Keratinocyte (primary cell): ENCODE results near the gene SNX3.

Experiments
- EZH2 ChIP-seq: IDR thresholded peaks from one replicate; pipeline ENCODE4 v1.6.1; 2012; ENCODE audit warnings: inconsistent platforms, mild to moderate bottlenecking, low read length, moderate library complexity
- TF ChIP-seq, protein P1 (sequence below), 3 experiments: IDR thresholded peaks in 1 of 3; conservative IDR thresholded peaks in 1 of 3; optimal IDR thresholded peaks in 1 of 3; 2 replicates in 2 of 3; 3 replicates in 1 of 3; pipeline versions ENCODE3 to v1.5.1; 2011; ENCODE audit warnings: low read length in 3 of 3, mild to moderate bottlenecking in 3 of 3, moderate library complexity in 2 of 3, control low read depth in 1 of 3, inconsistent platforms in 1 of 3; ENCODE audit not compliant: insufficient read depth in 2 of 3; ENCODE audit errors: extremely low read depth in 1 of 3

DNA sequence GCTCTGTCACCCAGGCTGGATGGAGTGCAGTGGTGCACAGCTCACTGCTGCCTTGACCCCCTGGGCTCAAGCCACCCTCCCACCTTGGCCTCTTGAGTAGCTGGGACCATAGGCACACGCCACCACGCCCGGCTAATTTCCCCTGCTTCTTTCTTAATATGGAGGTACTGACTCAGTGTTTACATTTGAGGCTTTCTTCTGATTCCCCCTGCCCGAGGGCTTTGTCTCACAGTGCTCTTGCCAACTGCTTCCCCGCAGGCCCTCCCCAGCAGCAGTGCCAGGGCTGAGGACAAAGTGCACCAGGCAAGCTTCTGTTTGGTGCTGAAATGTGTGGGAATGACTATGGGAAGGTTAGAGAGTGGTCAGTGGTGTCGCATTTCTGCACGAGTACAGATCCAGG, 60.2 kb downstream of the SNX3 start:
- TF ChIP-seq, protein P1, sequence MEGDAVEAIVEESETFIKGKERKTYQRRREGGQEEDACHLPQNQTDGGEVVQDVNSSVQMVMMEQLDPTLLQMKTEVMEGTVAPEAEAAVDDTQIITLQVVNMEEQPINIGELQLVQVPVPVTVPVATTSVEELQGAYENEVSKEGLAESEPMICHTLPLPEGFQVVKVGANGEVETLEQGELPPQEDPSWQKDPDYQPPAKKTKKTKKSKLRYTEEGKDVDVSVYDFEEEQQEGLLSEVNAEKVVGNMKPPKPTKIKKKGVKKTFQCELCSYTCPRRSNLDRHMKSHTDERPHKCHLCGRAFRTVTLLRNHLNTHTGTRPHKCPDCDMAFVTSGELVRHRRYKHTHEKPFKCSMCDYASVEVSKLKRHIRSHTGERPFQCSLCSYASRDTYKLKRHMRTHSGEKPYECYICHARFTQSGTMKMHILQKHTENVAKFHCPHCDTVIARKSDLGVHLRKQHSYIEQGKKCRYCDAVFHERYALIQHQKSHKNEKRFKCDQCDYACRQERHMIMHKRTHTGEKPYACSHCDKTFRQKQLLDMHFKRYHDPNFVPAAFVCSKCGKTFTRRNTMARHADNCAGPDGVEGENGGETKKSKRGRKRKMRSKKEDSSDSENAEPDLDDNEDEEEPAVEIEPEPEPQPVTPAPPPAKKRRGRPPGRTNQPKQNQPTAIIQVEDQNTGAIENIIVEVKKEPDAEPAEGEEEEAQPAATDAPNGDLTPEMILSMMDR (optimal IDR thresholded peaks at IDR 0.05 in 1 of 3, IDR thresholded peaks at IDR 0.05 in 1 of 3, conservative IDR thresholded peaks at IDR 0.05 in 1 of 3; ENCODE audit: extremely low read depth in 1 of 3, insufficient read depth in 2 of 3, low read length in 3 of 3): no peak
- TF ChIP-seq EZH2: no peak
